Neural cell (in vitro differentiated cells): ENCODE data around the gene DNAH10. TPM values are rescaled to one million over a fixed set of nuclear protein-coding genes. Genes with fewer than 3 reads are reported as not detected.

Source experiments
- H2AFZ ChIP-seq: fragments of 200-600, 300-800 bp; sonication (generic), shearing (Covaris generic); 2 replicates; pipeline ENCODE4 v1.6.0; 2014; ENCODE audit warnings: low read depth, mild to moderate bottlenecking, antibody characterized with exemption, low read length, moderate library complexity
- H3F3A ChIP-seq: fragments of 200-600 bp; shearing (Covaris generic); 2 replicates; pipeline ENCODE4 v1.6.1; 2016; ENCODE audit warnings: mild to moderate bottlenecking, moderate library complexity, mixed read lengths, antibody characterized with exemption, low read length; ENCODE audit not compliant: insufficient read depth, poor library complexity, severe bottlenecking
- H3K27ac ChIP-seq: fragments of 200-600, 300-800 bp; sonication (generic), shearing (Covaris generic); 2 replicates; pipeline ENCODE4 v1.5.1; 2014; ENCODE audit warnings: mild to moderate bottlenecking, low read length, moderate library complexity
- H3K27me3 ChIP-seq: fragments of 300-800, 200-600 bp; sonication (generic), shearing (Covaris generic); 2 replicates; pipeline ENCODE4 v1.6.0; 2014; ENCODE audit warnings: mild to moderate bottlenecking, low read depth, low read length, moderate library complexity; ENCODE audit not compliant: insufficient read depth
- H3K36me3 ChIP-seq: fragments of 300-800, 200-600 bp; sonication (generic), shearing (Covaris generic); 2 replicates; pipeline ENCODE4 v1.5.1; 2014; ENCODE audit warnings: mild to moderate bottlenecking, antibody characterized with exemption, low read length, moderate library complexity; ENCODE audit not compliant: insufficient read depth
- H3K4me2 ChIP-seq: fragments of 300-800, 200-600 bp; sonication (generic), shearing (Covaris generic); 2 replicates; pipeline ENCODE4 v1.6.0; 2014; ENCODE audit warnings: mild to moderate bottlenecking, low read length
- H3K4me3 ChIP-seq: fragments of 300-800, 200-600 bp; sonication (generic), shearing (Covaris generic); 2 replicates; pipeline ENCODE4 v1.5.1; 2014; ENCODE audit warnings: mild to moderate bottlenecking, low read length, moderate library complexity
- H3K79me2 ChIP-seq: fragments of 200-600 bp; shearing (Covaris generic); replicated peaks from 2 replicates; pipeline ENCODE4 v1.6.0; 2014; ENCODE audit warnings: mild to moderate bottlenecking, low read length, moderate library complexity; ENCODE audit not compliant: insufficient read depth
- H3K9ac ChIP-seq: fragments of 300-800, 200-600 bp; sonication (generic), shearing (Covaris generic); 2 replicates; pipeline ENCODE4 v1.6.1; 2016; ENCODE audit warnings: mild to moderate bottlenecking, low read length, mixed read lengths
- H3K9me2 ChIP-seq: fragments of 200-600 bp; shearing (Covaris generic); 2 replicates; pipeline ENCODE4 v1.6.1; 2016; ENCODE audit warnings: mild to moderate bottlenecking, low read length, mixed read lengths; ENCODE audit not compliant: insufficient read depth
- H3K9me3 ChIP-seq: fragments of 200-600, 300-800 bp; sonication (generic), shearing (Covaris generic); 2 replicates; pipeline ENCODE4 v1.6.1; 2016; ENCODE audit warnings: mild to moderate bottlenecking, mixed run types, low read length, moderate library complexity, mixed read lengths
- H4K20me1 ChIP-seq: fragments of 200-600 bp; shearing (Covaris generic); 2 replicates; pipeline ENCODE4 v1.6.1; 2016; ENCODE audit warnings: mild to moderate bottlenecking, mixed run types; ENCODE audit not compliant: insufficient read depth
- EP300 ChIP-seq: fragments of 450-650 bp; conservative IDR thresholded peaks from 2 replicates; pipeline ENCODE4 v1.6.1; 2014; ENCODE audit warnings: antibody characterized with exemption, mild to moderate bottlenecking, moderate library complexity; ENCODE audit not compliant: poor library complexity, severe bottlenecking
- EZH2 ChIP-seq: fragments of 200-600, 300-800 bp; shearing (Covaris generic), sonication (generic); IDR thresholded peaks from 2 replicates; pipeline ENCODE4 v1.6.1; 2014; ENCODE audit warnings: antibody characterized with exemption, low read length, borderline replicate concordance, mild to moderate bottlenecking; ENCODE audit not compliant: insufficient read depth, poor library complexity, severe bottlenecking
- MXI1 ChIP-seq: fragments of 450-650 bp; conservative IDR thresholded peaks from 2 replicates; pipeline ENCODE4 v1.6.1; 2014; ENCODE audit warnings: antibody characterized with exemption, mild to moderate bottlenecking; ENCODE audit not compliant: poor library complexity, severe bottlenecking
- POLR2AphosphoS5 ChIP-seq: IDR thresholded peaks from 2 replicates; pipeline ENCODE4 v1.6.1; 2012
- RAD21 ChIP-seq: fragments of 450-650 bp; conservative IDR thresholded peaks from 2 replicates; pipeline ENCODE4 v1.6.1; 2014; ENCODE audit warnings: antibody characterized with exemption, mild to moderate bottlenecking, moderate library complexity
- REST ChIP-seq: IDR thresholded peaks from 2 replicates; pipeline ENCODE4 v1.6.1; 2012; ENCODE audit warnings: borderline replicate concordance
- SMC3 ChIP-seq: fragments of 450-650 bp; conservative IDR thresholded peaks from 2 replicates; pipeline ENCODE4 v1.6.1; 2014; ENCODE audit warnings: antibody characterized with exemption, mild to moderate bottlenecking, moderate library complexity; ENCODE audit not compliant: poor library complexity
- TAF1 ChIP-seq: IDR thresholded peaks from 2 replicates; pipeline ENCODE4 v1.6.1; 2012; ENCODE audit warnings: low read depth
- polyA plus RNA-seq: library from polyadenylated mRNA; depleted of rRNA; stranded (reverse); fragments of >200 nt; gene quantifications from 2 replicates; pipeline ENCODE4 v1.2.3, GENCODE V29; 2014
- TF ChIP-seq, protein P1 (sequence below): fragments of 450-650 bp; IDR thresholded peaks from 2 replicates; pipeline ENCODE4 v1.5.1; 2014; ENCODE audit warnings: antibody characterized with exemption, mild to moderate bottlenecking, moderate library complexity; ENCODE audit not compliant: poor library complexity, severe bottlenecking

The DNAH10 gene
- polyA plus RNA-seq, 1 donor from 2014 or later = 1.9 TPM

DNA sequence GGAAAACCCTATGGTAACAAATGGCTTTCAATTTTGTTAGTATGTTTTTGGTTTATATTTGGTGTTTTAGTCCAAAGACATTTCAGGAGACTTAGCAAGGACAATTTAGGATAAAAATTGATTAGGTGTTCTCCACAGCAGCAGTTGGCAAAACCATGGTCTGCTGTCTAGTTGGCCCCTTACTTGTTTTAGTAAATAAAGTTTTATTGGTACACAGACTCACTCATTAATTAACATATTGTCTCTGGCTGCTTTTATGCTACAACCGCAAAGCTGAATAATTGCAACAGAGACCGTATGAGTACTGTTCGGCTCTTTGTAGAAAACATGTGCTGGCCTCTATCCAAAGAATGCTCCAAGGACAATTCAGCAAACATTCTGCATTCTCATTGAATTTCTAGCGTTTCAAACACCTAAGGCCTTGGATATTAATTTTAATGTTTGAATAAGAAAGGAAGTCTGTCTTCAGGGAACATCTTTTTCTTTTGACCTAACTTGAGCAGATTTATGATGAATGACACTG is 132.8 kb downstream of the DNAH10 start:
- Histone ChIP-seq H3F3A (no peaks in the 10 kb centered on the region), H3K4me3 (no peak overlapping the region), H3K4me2 (no peak overlapping the region), H4K20me1 (no peaks in the 10 kb centered on the region), H3K9me3 (no peaks in the 10 kb centered on the region), H2AFZ (no peak overlapping the region), H3K9ac (no peak overlapping the region), H3K36me3 (no peaks in the 10 kb centered on the region), H3K27me3 (no peaks in the 10 kb centered on the region), H3K79me2 (no peaks in the 10 kb centered on the region), H3K9me2 (no peaks in the 10 kb centered on the region), H3K27ac (no peak overlapping the region)
- TF ChIP-seq SMC3 = no peak
- TF ChIP-seq EP300 = no peak
- TF ChIP-seq TAF1 = no peak
- no peak for TF ChIP-seq POLR2AphosphoS5
- TF ChIP-seq RAD21 = no peak
- TF ChIP-seq EZH2 = no peak
- no peak for TF ChIP-seq REST
- TF ChIP-seq MXI1 = no peak
- TF ChIP-seq, protein P1, sequence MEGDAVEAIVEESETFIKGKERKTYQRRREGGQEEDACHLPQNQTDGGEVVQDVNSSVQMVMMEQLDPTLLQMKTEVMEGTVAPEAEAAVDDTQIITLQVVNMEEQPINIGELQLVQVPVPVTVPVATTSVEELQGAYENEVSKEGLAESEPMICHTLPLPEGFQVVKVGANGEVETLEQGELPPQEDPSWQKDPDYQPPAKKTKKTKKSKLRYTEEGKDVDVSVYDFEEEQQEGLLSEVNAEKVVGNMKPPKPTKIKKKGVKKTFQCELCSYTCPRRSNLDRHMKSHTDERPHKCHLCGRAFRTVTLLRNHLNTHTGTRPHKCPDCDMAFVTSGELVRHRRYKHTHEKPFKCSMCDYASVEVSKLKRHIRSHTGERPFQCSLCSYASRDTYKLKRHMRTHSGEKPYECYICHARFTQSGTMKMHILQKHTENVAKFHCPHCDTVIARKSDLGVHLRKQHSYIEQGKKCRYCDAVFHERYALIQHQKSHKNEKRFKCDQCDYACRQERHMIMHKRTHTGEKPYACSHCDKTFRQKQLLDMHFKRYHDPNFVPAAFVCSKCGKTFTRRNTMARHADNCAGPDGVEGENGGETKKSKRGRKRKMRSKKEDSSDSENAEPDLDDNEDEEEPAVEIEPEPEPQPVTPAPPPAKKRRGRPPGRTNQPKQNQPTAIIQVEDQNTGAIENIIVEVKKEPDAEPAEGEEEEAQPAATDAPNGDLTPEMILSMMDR = no peak

GRCh38 chr12:123895451-123895850 is 133.3 kb downstream of the DNAH10 start:
- H3K9me3 ChIP-seq = no peaks in the 10 kb centered on the region
- no peaks in the 10 kb centered on the region for H3K79me2 ChIP-seq
- H3K9ac ChIP-seq = no peak overlapping the region
- no peak overlapping the region for H2AFZ ChIP-seq
- H4K20me1 ChIP-seq = no peaks in the 10 kb centered on the region
- no peaks in the 10 kb centered on the region for H3F3A ChIP-seq
- no peaks in the 10 kb centered on the region for H3K27me3 ChIP-seq
- TF ChIP-seq SMC3 (no peak), EZH2 (no peak), EP300 (no peak), RAD21 (no peak), REST (no peak), POLR2AphosphoS5 (no peak)
- TF ChIP-seq, protein P1 = no peak
- no peak overlapping the region for H3K4me2 ChIP-seq
- no peak overlapping the region for H3K4me3 ChIP-seq
- H3K9me2 ChIP-seq = no peaks in the 10 kb centered on the region
- no peak overlapping the region for H3K27ac ChIP-seq
- H3K36me3 ChIP-seq = no peaks in the 10 kb centered on the region
